K562 (cell line): ENCODE measurements around the gene GALNS. TPM values are rescaled to one million over a fixed set of nuclear protein-coding genes. Genes with fewer than 3 reads are reported as not detected.

ENCODE experiments used
- ATAC-seq: fragments of 200-7000 bp; cut with Tn5 transposase; 3 replicates; pipeline ENCODE4 v1.9.1; 2020; ENCODE audit warnings: moderate library complexity
- BruUV-seq: library from RNA; stranded (reverse); fragments of 400-500 nt; replicated peaks from 2 replicates; lab custom pipeline; 2021; lab: Mats Ljungman, UMichigan
- CTCF ChIA-PET: fragments of 300-600 bp; formaldehyde crosslinking; extraction: SDS; loops from one replicate; lab custom pipeline; 2021; ENCODE audit warnings: low intra/inter-chr PET ratio; lab: Yijun Ruan, JAX
- POLR2A ChIA-PET: fragments of 300-600, 350-650 bp; sonication (Branson Sonifier 250); formaldehyde crosslinking; extraction: SDS; loops from one replicate; lab custom pipeline; 2021; ENCODE audit warnings: antibody characterized with exemption, inconsistent platforms; lab: Yijun Ruan, JAX
- DNase-seq, 4 experiments: peaks; one replicate each; pipeline versions ENCODE4 v3.0.0 to v3.0.0-alpha.2; 2011 to 2018; ENCODE audit warnings: low spot score in 3 of 4, mixed read lengths in 3 of 4; ENCODE audit errors: extremely low read depth in 1 of 4
- FAIRE-seq: peaks from 2 replicates; lab custom pipeline; 2011; peaks lifted over from hg19 to GRCh38; lab: Jason Lieb, UNC
- H2AFZ ChIP-seq: 2 replicates; pipeline ENCODE4 v1.6.0; 2011; ENCODE audit warnings: low read depth, low read length, control low read depth, inconsistent platforms
- H3K27ac ChIP-seq: fragments of 200-600 bp; 3 replicates; pipeline ENCODE4 v1.8.0; 2011; ENCODE audit warnings: low read depth, mild to moderate bottlenecking, control low read depth, inconsistent platforms, low read length, moderate library complexity, mixed read lengths; ENCODE audit errors: extremely low read depth
- H3K27me3 ChIP-seq, 2 experiments: fragments of 300-600 bp in 1 of 2; 2 replicates in 1 of 2; 3 replicates in 1 of 2; pipeline versions ENCODE4 v1.6.0 to v1.8.0; 2011; ENCODE audit warnings: inconsistent platforms in 2 of 2, low read length in 2 of 2, mild to moderate bottlenecking in 1 of 2, mixed read lengths in 1 of 2, moderate library complexity in 1 of 2; ENCODE audit not compliant: control insufficient read depth in 2 of 2, insufficient read depth in 2 of 2
- H3K36me3 ChIP-seq: fragments of 300-600 bp; 3 replicates; pipeline ENCODE4 v1.8.0; 2011; ENCODE audit warnings: mild to moderate bottlenecking, low read length, inconsistent platforms; ENCODE audit not compliant: control insufficient read depth, insufficient read depth
- H3K4me1 ChIP-seq, 2 experiments: fragments of 200-600 bp in 1 of 2; replicated peaks in 1 of 2; 2 replicates in 1 of 2; 3 replicates in 1 of 2; pipeline versions ENCODE4 v1.5.1 to v1.8.0; 2011; ENCODE audit warnings: inconsistent platforms in 2 of 2, low read length in 2 of 2, mild to moderate bottlenecking in 1 of 2, mixed read lengths in 1 of 2, moderate library complexity in 1 of 2; ENCODE audit not compliant: control insufficient read depth in 2 of 2, insufficient read depth in 2 of 2
- H3K4me2 ChIP-seq: 2 replicates; pipeline ENCODE4 v1.6.1; 2011; ENCODE audit warnings: low read length, control low read depth, inconsistent platforms, mixed read lengths; ENCODE audit not compliant: insufficient read depth
- H3K4me3 ChIP-seq: fragments of 200-600 bp; sonication (generic), shearing (Covaris generic); 2 replicates; pipeline ENCODE4 v1.5.1; 2016; ENCODE audit warnings: control low read depth, inconsistent platforms
- H3K79me2 ChIP-seq: fragments of 200-600 bp; 3 replicates; pipeline ENCODE4 v1.8.0; 2011; ENCODE audit warnings: low read length, inconsistent platforms; ENCODE audit not compliant: control insufficient read depth, insufficient read depth
- H3K9ac ChIP-seq, 2 experiments: 2 replicates each; pipeline versions ENCODE4 v1.6.0 to v1.6.1; 2011; ENCODE audit warnings: low read depth in 2 of 2, low read length in 2 of 2, control low read depth in 1 of 2, inconsistent platforms in 1 of 2, mild to moderate bottlenecking in 1 of 2, mixed read lengths in 1 of 2; ENCODE audit not compliant: insufficient read depth in 1 of 2
- H3K9me1 ChIP-seq: one replicate; pipeline ENCODE4 v1.6.0; 2011; ENCODE audit warnings: inconsistent platforms, mild to moderate bottlenecking, low read length, moderate library complexity; ENCODE audit not compliant: control insufficient read depth, insufficient read depth
- H3K9me3 ChIP-seq: replicated peaks from 2 replicates; pipeline ENCODE4 v1.5.1; 2011; ENCODE audit warnings: low read depth, low read length, inconsistent platforms; ENCODE audit not compliant: control insufficient read depth, insufficient read depth
- H4K20me1 ChIP-seq: replicated peaks from 2 replicates; pipeline ENCODE4 v1.6.1; 2011; ENCODE audit warnings: low read length, inconsistent platforms, mixed read lengths; ENCODE audit not compliant: control insufficient read depth, insufficient read depth
- BRF1 ChIP-seq: IDR thresholded peaks from 3 replicates; pipeline ENCODE4 v1.6.1; 2011; ENCODE audit warnings: borderline replicate concordance, mild to moderate bottlenecking; ENCODE audit not compliant: insufficient read length; ENCODE audit errors: extremely low read depth
- CXXC5 ChIP-seq: fragments of 250-450 bp; sonication (Bioruptor Pico); IDR thresholded peaks from 2 replicates; pipeline ENCODE4 v1.8.0; 2022; ENCODE audit warnings: inconsistent platforms, mild to moderate bottlenecking, moderate library complexity
- ELF2 ChIP-seq: fragments of 250-450 bp; sonication (Bioruptor Pico); IDR thresholded peaks from 2 replicates; pipeline ENCODE4 v1.5.0; 2021; ENCODE audit warnings: mild to moderate bottlenecking
- HNRNPLL ChIP-seq: fragments of 200-400 bp; formaldehyde crosslinking; IDR thresholded peaks from 2 replicates; pipeline ENCODE4 v1.6.1; 2017; ENCODE audit warnings: low read length, low read depth, mild to moderate bottlenecking; ENCODE audit not compliant: poor library complexity, severe bottlenecking
- ILF3 ChIP-seq: fragments of 450-650 bp; IDR thresholded peaks from 2 replicates; pipeline ENCODE4 v1.6.1; 2018; ENCODE audit warnings: antibody characterized with exemption, mild to moderate bottlenecking, moderate library complexity, borderline replicate concordance
- MYNN ChIP-seq, 2 experiments: sonication (generic); formaldehyde crosslinking in 1 of 2; IDR thresholded peaks; 2 replicates each; pipeline versions ENCODE4 v1.5.0 to v1.6.1; 2016 to 2020; ENCODE audit warnings: antibody characterized with exemption in 1 of 2, missing genetic modification reagents in 1 of 2
- OTX1 ChIP-seq: fragments of 450-650 bp; formaldehyde crosslinking; IDR thresholded peaks from 2 replicates; pipeline ENCODE4 v1.4.0; 2022; ENCODE audit warnings: mild to moderate bottlenecking
- RBM25 ChIP-seq: fragments of 200-400 bp; formaldehyde crosslinking; IDR thresholded peaks from 2 replicates; pipeline ENCODE4 v1.6.1; 2018; ENCODE audit warnings: low read length, low read depth, moderate library complexity; ENCODE audit not compliant: severe bottlenecking
- SAP30 ChIP-seq: fragments of 200-600 bp; sonication (generic); IDR thresholded peaks from 2 replicates; pipeline ENCODE4 v1.6.1; 2012; ENCODE audit warnings: borderline replicate concordance, low read depth, mild to moderate bottlenecking, moderate library complexity, low read length, control low read depth, inconsistent platforms; ENCODE audit not compliant: insufficient read depth, poor library complexity, severe bottlenecking
- SIN3A ChIP-seq, 2 experiments: fragments of 150-350 bp in 1 of 2; IDR thresholded peaks; 2 replicates each; pipeline ENCODE4 v1.6.1; 2011 to 2016; ENCODE audit warnings: borderline replicate concordance in 2 of 2, low read depth in 2 of 2, low read length in 2 of 2, mild to moderate bottlenecking in 2 of 2, moderate library complexity in 2 of 2; ENCODE audit not compliant: control insufficient read depth in 1 of 2
- WHSC1 ChIP-seq: IDR thresholded peaks from one replicate; pipeline ENCODE4 v1.6.1; 2012; ENCODE audit warnings: low read length, control low read depth, inconsistent platforms
- YY1 ChIP-seq, 3 experiments: IDR thresholded peaks; 2 replicates each; pipeline ENCODE4 v1.6.1; 2011; ENCODE audit warnings: low read length in 2 of 3, mild to moderate bottlenecking in 2 of 3, moderate library complexity in 2 of 3, borderline replicate concordance in 1 of 3, control low read depth in 1 of 3, low read depth in 1 of 3; ENCODE audit not compliant: insufficient read depth in 3 of 3, insufficient replicate concordance in 2 of 3, control insufficient read depth in 1 of 3, insufficient read length in 1 of 3; ENCODE audit errors: extremely low read depth in 1 of 3
- ZNF121 ChIP-seq: sonication (generic); formaldehyde crosslinking; conservative IDR thresholded peaks from 2 replicates; pipeline ENCODE4 v1.8.0; 2022; ENCODE audit warnings: missing genetic modification reagents
- ZNF140 ChIP-seq: fragments of 250-450 bp; sonication (Bioruptor Pico); IDR thresholded peaks from 2 replicates; pipeline ENCODE4 v1.8.0; 2021; ENCODE audit warnings: moderate library complexity, mild to moderate bottlenecking, inconsistent platforms
- ZNF146 ChIP-seq: IDR thresholded peaks from one replicate; pipeline ENCODE4 v1.6.1; 2018; ENCODE audit warnings: missing compliant biosample characterization; ENCODE audit not compliant: unreplicated experiment
- WGBS: fragments of 100-300 bp; shearing (Covaris generic); methylation state at CpG from one replicate; pipeline ENCODE4 v1.1.6; 2016; ENCODE audit warnings: low coverage, mixed read lengths; ENCODE audit not compliant: insufficient coverage; ENCODE audit errors: missing lambda C conversion rate; 5-methylcytosine and 5-hydroxymethylcytosine counted together
- in situ Hi-C: fragments of 300-500 bp; cut with MboI; formaldehyde crosslinking; loops from 4 replicates; pipeline ENCODE4 v1.15.0; 2018; ENCODE audit warnings: inconsistent platforms, mixed read lengths
- intact Hi-C: fragments of 100-400 bp; cut with micrococcal nuclease; formaldehyde crosslinking; loops from 2 replicates; pipeline ENCODE4 v1.14.2; 2022
- polyA plus RNA-seq, 8 experiments: library from polyadenylated mRNA; depleted of rRNA in 4 of 8; stranded (reverse) in 5 of 8; unstranded in 3 of 8; fragments of >200 nt; fragmentation: Nextera tagmentation in 2 of 8; fragmentation: Illumina TruSeq in 1 of 8; extraction: Ambion mirVana in 2 of 8; extraction: Trizol in 1 of 8; gene quantifications; 2 replicates each; pipeline versions ENCODE4 v1.2.1 to v1.2.3, GENCODE V29; 2011 to 2014; ENCODE audit warnings: inconsistent platforms in 1 of 8, missing spikeins in 1 of 8
- total RNA-seq, 7 experiments: library from RNA; depleted of rRNA in 6 of 7; stranded (reverse); fragments of >200 nt in 6 of 7; fragmentation: Illumina TruSeq in 2 of 7; extraction: Trizol in 2 of 7; gene quantifications; 2 replicates each; pipeline versions ENCODE4 v1.2.1 to v1.2.3, GENCODE V29; 2011 to 2021; ENCODE audit warnings: low replicate concordance in 1 of 7
- TF ChIP-seq, protein P1 (sequence below): fragments of 450-650 bp; IDR thresholded peaks from 2 replicates; pipeline ENCODE4 v1.6.1; 2016
- TF ChIP-seq, protein P2 (sequence below): sonication (generic); formaldehyde crosslinking; IDR thresholded peaks from 2 replicates; pipeline ENCODE4 v1.5.0; 2020; ENCODE audit warnings: missing genetic modification reagents
- TF ChIP-seq, protein P3 (sequence below): sonication (generic); formaldehyde crosslinking; IDR thresholded peaks from 2 replicates; pipeline ENCODE4 v1.9.0; 2022; ENCODE audit warnings: mild to moderate bottlenecking, missing genetic modification reagents

The GALNS gene
- total and polyA plus RNA-seq, 9 of the 15 experiments (the other 6 are each of a cell fraction or from before 2014, with no cell fraction given), result 0.38 to 13.2 (median 4.3) TPM

DNA sequence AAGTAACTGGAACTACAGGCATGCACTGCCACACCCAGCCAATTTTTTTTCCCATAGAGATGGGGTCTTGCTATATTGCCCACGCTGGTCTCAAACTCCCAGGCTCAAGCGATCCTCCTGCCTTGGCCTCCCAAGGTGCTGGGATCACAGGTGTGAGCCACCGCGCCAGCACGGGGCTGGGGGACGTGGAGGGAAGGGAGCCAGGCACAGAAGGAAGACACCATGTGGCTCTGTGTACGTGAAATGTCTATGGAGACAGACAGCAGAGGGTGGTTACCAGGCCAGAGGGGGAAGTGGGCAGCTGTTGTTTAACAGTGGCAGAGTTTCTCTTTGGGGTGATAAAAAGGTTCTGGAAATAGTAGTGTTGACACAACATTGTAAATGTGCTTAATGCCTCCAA lies 67.2 kb downstream of the GALNS start:
- 72% methylated on average over 7 of the region's 7 CpGs for WGBS
- ChIA-PET CTCF (no interaction called here), POLR2A (interaction anchor here (1.0 kb wide), 1 partner anchor 124 kb away, joined by 4 read pairs; no protein-coding TSS in a partner anchor)
- Histone ChIP-seq H3K9me1 (no peaks in the 10 kb centered on the region), H4K20me1 (no peaks in the 10 kb centered on the region), H3K27me3 (no peaks in the 10 kb centered on the region), H3K79me2 (peaks cover 11% of the 10 kb centered on the region), H3K9ac (0 out of 4 replicates have a peak overlapping the region, but pooled peaks of 1 of the 2 experiments have one; percentile 2), H2AFZ (no peak overlapping the region), H3K9me3 (no peaks in the 10 kb centered on the region), H3K27ac (no peak overlapping the region), H3K4me2 (no peak overlapping the region), H3K4me3 (no peak overlapping the region), H3K36me3 (no peaks in the 10 kb centered on the region), H3K4me1 (peaks cover 14 to 61% of the 10 kb centered on the region in 2 experiments)
- FAIRE-seq, result no peak
- ATAC-seq, result no peak
- no TSS peak for BruUV-seq
- TF ChIP-seq ZNF140 (CRISPR knock-in tag) (no peak), CXXC5 (CRISPR knock-in tag) (no peak), ZNF146 (CRISPR knock-in tag) (no peak), BRF1 (no peak), ELF2 (CRISPR knock-in tag) (no peak), SIN3A (IDR thresholded peaks at IDR 0.05; ENCODE audit: borderline replicate concordance in 2 of 2, control insufficient read depth in 1 of 2, low read depth in 2 of 2, low read length in 2 of 2) (no peak), SAP30 (no peak), HNRNPLL (no peak), WHSC1 (no peak), ZNF121 (CRISPR knock-in tag) (peak; percentile 98), YY1 (IDR thresholded peaks at IDR 0.05; ENCODE audit: borderline replicate concordance in 1 of 3, control insufficient read depth in 1 of 3, extremely low read depth in 1 of 3, insufficient read depth in 3 of 3, insufficient read length in 1 of 3, insufficient replicate concordance in 2 of 3, low read depth in 1 of 3, low read length in 2 of 3) (no peak), OTX1 (CRISPR knock-in tag) (no peak), ILF3 (no peak), RBM25 (peak; percentile 2), MYNN (IDR thresholded peaks at IDR 0.05) (no peak), MYNN (CRISPR knock-in tag; IDR thresholded peaks at IDR 0.05) (no peak)
- TF ChIP-seq, protein P1, sequence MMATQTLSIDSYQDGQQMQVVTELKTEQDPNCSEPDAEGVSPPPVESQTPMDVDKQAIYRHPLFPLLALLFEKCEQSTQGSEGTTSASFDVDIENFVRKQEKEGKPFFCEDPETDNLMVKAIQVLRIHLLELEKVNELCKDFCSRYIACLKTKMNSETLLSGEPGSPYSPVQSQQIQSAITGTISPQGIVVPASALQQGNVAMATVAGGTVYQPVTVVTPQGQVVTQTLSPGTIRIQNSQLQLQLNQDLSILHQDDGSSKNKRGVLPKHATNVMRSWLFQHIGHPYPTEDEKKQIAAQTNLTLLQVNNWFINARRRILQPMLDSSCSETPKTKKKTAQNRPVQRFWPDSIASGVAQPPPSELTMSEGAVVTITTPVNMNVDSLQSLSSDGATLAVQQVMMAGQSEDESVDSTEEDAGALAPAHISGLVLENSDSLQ, result no peak
- TF ChIP-seq, protein P2, sequence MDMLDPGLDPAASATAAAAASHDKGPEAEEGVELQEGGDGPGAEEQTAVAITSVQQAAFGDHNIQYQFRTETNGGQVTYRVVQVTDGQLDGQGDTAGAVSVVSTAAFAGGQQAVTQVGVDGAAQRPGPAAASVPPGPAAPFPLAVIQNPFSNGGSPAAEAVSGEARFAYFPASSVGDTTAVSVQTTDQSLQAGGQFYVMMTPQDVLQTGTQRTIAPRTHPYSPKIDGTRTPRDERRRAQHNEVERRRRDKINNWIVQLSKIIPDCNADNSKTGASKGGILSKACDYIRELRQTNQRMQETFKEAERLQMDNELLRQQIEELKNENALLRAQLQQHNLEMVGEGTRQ, result no peak
- TF ChIP-seq, protein P3, sequence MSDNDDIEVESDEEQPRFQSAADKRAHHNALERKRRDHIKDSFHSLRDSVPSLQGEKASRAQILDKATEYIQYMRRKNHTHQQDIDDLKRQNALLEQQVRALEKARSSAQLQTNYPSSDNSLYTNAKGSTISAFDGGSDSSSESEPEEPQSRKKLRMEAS (CRISPR knock-in tag), result no peak
- intact Hi-C loops (no loop called here), in situ Hi-C loops (no loop called here)
- no peak for DNase-seq
